ENCODE results near the gene TIGD2. TPM values are rescaled to one million over a fixed set of nuclear protein-coding genes. Genes with fewer than 3 reads are reported as not detected.
A peak's percentile ranks its signal among the peaks of the same experiment; 100 is the strongest.

The TIGD2 gene
- total RNA-seq, 2 donors from 2014 or later: 2.8 TPM

- ATAC-seq (ENCODE audit: insufficient number of reproducible peaks, low FRiP score, low read depth) (no peak), DNase-seq (ENCODE audit: low spot score) (no peak)
- Histone ChIP-seq H3K27me3 (replicated peaks; ENCODE audit: insufficient read depth) (no peaks in the 10 kb centered on the region), H3K4me3 (no peak overlapping the region), H3K4me1 (ENCODE audit: control insufficient read depth in 1 of 2, low read depth in 2 of 2) (no peaks in the 10 kb centered on the region), H3K36me3 (no peaks in the 10 kb centered on the region), H3K9me3 (no peaks in the 10 kb centered on the region), H3K27ac (no peak overlapping the region)
- TF ChIP-seq CTCF (IDR thresholded peaks at IDR 0.05): no peak
Measured at GRCh38 chr4:89146196-89146595, 34.9 kb downstream of the TIGD2 start.

GRCh38 chr4:89152972-89153371 lies 41.6 kb downstream of the TIGD2 start:
- DNase-seq (ENCODE audit: low spot score) (no peak), ATAC-seq (ENCODE audit: insufficient number of reproducible peaks, low FRiP score, low read depth) (no peak)
- Histone ChIP-seq H3K36me3 (no peaks in the 10 kb centered on the region), H3K4me3 (no peak overlapping the region), H3K4me1 (ENCODE audit: control insufficient read depth in 1 of 2, low read depth in 2 of 2) (no peaks in the 10 kb centered on the region), H3K27ac (no peak overlapping the region), H3K27me3 (replicated peaks; ENCODE audit: insufficient read depth) (no peaks in the 10 kb centered on the region), H3K9me3 (no peaks in the 10 kb centered on the region)
- no peak for TF ChIP-seq CTCF (IDR thresholded peaks at IDR 0.05)

DNA sequence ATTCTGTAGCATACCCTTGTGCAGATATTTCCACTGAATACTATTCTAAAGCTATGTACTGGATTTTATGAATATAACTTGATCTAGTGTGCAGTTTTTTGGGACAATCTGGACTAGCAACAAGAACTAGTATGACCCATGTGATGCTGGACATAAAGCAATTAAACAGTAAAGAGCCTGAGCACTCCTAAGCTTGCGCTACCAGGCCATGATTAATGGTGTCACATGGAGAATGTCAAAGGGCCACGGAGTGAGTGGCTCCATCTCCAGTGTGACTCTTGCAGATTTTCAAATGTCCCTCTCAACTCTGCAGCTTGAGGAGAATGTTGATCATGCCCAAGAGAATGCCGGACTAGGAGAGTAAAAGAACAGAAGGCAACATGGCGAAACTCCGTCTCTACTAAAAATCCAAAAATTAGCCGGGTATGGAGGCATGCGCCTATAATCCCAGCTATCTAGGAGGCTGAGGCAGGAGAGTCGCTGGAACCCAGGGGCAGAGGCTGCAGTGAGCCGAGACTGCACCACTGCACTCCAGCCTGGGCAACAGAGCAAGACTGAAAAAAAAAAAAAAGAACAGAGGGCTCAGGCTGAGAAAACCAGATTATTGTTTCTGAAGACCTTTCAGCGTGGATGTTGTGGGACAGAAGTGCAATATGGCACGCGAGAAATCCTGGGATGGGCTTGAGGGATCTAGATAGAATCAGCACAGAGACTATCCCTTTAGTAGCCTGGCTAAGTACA lies 45.0 kb downstream of the TIGD2 start:
- Histone ChIP-seq H3K4me1 (ENCODE audit: control insufficient read depth in 1 of 2, low read depth in 2 of 2) (no peaks in the 10 kb centered on the region), H3K36me3 (no peaks in the 10 kb centered on the region), H3K27ac (no peak overlapping the region), H3K4me3 (no peak overlapping the region), H3K27me3 (replicated peaks; ENCODE audit: insufficient read depth) (no peaks in the 10 kb centered on the region), H3K9me3 (no peaks in the 10 kb centered on the region)
- ATAC-seq (ENCODE audit: insufficient number of reproducible peaks, low FRiP score, low read depth): no peak
- TF ChIP-seq CTCF (IDR thresholded peaks at IDR 0.05): no peak
- no peak for DNase-seq (ENCODE audit: low spot score)

- no peak for TF ChIP-seq CTCF (IDR thresholded peaks at IDR 0.05)
- Histone ChIP-seq H3K36me3 (no peaks in the 10 kb centered on the region), H3K27ac (no peak overlapping the region), H3K27me3 (replicated peaks; ENCODE audit: insufficient read depth) (no peaks in the 10 kb centered on the region), H3K4me1 (ENCODE audit: control insufficient read depth in 1 of 2, low read depth in 2 of 2) (no peaks in the 10 kb centered on the region), H3K4me3 (no peak overlapping the region), H3K9me3 (no peaks in the 10 kb centered on the region)
- ATAC-seq (ENCODE audit: insufficient number of reproducible peaks, low FRiP score, low read depth) (no peak), DNase-seq (ENCODE audit: low spot score) (no peak)
Measured at GRCh38 chr4:89157488-89158024, 46.2 kb downstream of the TIGD2 start.

DNA sequence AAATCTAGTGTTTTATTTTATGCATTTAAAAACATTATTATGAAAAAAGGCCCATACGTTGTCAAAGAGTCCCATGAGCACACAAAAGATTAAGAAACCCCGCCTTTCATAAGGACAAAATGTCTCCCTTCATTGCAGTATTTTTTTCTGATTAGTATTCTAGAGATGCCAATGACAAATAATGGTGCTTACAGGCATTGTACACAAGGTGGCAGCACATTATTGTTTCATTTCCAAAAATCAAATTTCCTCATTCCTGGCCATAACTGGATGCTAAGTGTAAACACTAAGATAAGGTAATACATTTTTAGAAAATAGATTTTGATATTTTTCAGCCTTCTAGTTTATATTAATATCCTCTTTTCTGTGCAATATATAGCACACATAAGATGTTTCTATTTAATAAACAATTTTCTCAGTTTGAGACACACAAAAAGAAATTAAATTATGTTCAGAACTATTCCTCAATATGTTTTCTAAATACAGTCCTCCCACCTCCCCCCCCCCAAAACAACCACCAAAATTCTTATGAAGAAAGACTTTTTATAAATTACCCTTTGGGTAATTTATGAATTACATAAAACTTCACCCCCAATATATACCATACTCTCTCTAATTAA lies 47.7 kb downstream of the TIGD2 start:
- H3K27ac ChIP-seq: no peak overlapping the region
- DNase-seq (ENCODE audit: low spot score): no peak
- no peak for ATAC-seq (ENCODE audit: insufficient number of reproducible peaks, low FRiP score, low read depth)

More for the DNA sequence above, 47.7 kb downstream of the TIGD2 start:
- TF ChIP-seq CTCF (IDR thresholded peaks at IDR 0.05): peak; percentile 58
- no peaks in the 10 kb centered on the region for H3K27me3 ChIP-seq (replicated peaks; ENCODE audit: insufficient read depth)
- H3K9me3 ChIP-seq: no peaks in the 10 kb centered on the region
- no peaks in the 10 kb centered on the region for H3K4me1 ChIP-seq (ENCODE audit: control insufficient read depth in 1 of 2, low read depth in 2 of 2)
- no peaks in the 10 kb centered on the region for H3K36me3 ChIP-seq
- peak overlapping the region; percentile 14 for H3K4me3 ChIP-seq

All from thoracic aorta (tissue), 2 donors.